PC-9 (cell line): ENCODE results near the gene LRRTM4. TPM values are rescaled to one million over a fixed set of nuclear protein-coding genes. Genes with fewer than 3 reads are reported as not detected.
"Not testable (repeated sequence)": the region's sequence is repeated elsewhere in the genome, so short reads cannot be mapped to it uniquely, and the experiment has no call there.

Experiments
- BruUV-seq: library from RNA; stranded (reverse); fragments of 400-500 nt; replicated peaks from 2 replicates; lab custom pipeline; 2021; lab: Mats Ljungman, UMichigan
- CTCF ChIA-PET: fragments of 300-600 bp; sonication (Branson Sonifier 250); formaldehyde crosslinking; loops from one replicate; lab custom pipeline; 2022; ENCODE audit warnings: antibody characterized with exemption; lab: Charles Lee
- POLR2A ChIA-PET: fragments of 300-600 bp; sonication (Branson Sonifier 250); formaldehyde crosslinking; loops from one replicate; lab custom pipeline; 2022; ENCODE audit warnings: antibody characterized with exemption; ENCODE audit not compliant: unreplicated experiment; lab: Charles Lee
- DNase-seq, 2 experiments: peaks; one replicate each; pipeline versions ENCODE4 v3.0.0 to v3.0.0-alpha.2; 2015 to 2022; ENCODE audit warnings: mixed read lengths in 1 of 2
- H2AFZ ChIP-seq: fragments of 200-600 bp; sonication (generic); 2 replicates; pipeline ENCODE4 v1.8.1; 2017; ENCODE audit warnings: antibody characterized with exemption
- H3F3A ChIP-seq: fragments of 200-600 bp; sonication (generic); 2 replicates; pipeline ENCODE4 v1.8.1; 2017; ENCODE audit warnings: antibody characterized with exemption, mild to moderate bottlenecking, low read depth; ENCODE audit not compliant: insufficient read depth
- H3K27ac ChIP-seq: fragments of 200-600 bp; sonication (generic); 2 replicates; pipeline ENCODE4 v1.6.1; 2016; ENCODE audit warnings: mixed run types
- H3K27me3 ChIP-seq: fragments of 200-600 bp; sonication (generic); 2 replicates; pipeline ENCODE4 v1.6.1; 2016; ENCODE audit warnings: low read depth, mixed run types; ENCODE audit not compliant: insufficient read depth
- H3K36me3 ChIP-seq: fragments of 200-600 bp; sonication (generic); 2 replicates; pipeline ENCODE4 v1.6.1; 2016; ENCODE audit warnings: low read depth, mixed run types
- H3K4me1 ChIP-seq: fragments of 200-600 bp; sonication (generic); replicated peaks from 2 replicates; pipeline ENCODE4 v1.6.1; 2016; ENCODE audit warnings: mixed run types; ENCODE audit not compliant: insufficient read depth
- H3K4me2 ChIP-seq: fragments of 200-600 bp; sonication (generic); 2 replicates; pipeline ENCODE4 v1.6.1; 2017; ENCODE audit warnings: mixed run types
- H3K4me3 ChIP-seq: fragments of 200-600 bp; sonication (generic); 2 replicates; pipeline ENCODE4 v1.6.1; 2016; ENCODE audit warnings: mixed run types
- H3K79me2 ChIP-seq: fragments of 200-600 bp; sonication (generic); 2 replicates; pipeline ENCODE4 v1.6.1; 2017; ENCODE audit warnings: low read depth, mixed run types
- H3K9me2 ChIP-seq: fragments of 200-600 bp; sonication (generic); 2 replicates; pipeline ENCODE4 v1.8.1; 2017; ENCODE audit warnings: mild to moderate bottlenecking; ENCODE audit not compliant: insufficient read depth
- H3K9me3 ChIP-seq: fragments of 200-600 bp; sonication (generic); 2 replicates; pipeline ENCODE4 v1.8.1; 2016; ENCODE audit warnings: low read depth; ENCODE audit not compliant: insufficient read depth
- H4K20me1 ChIP-seq: fragments of 200-600 bp; sonication (generic); 2 replicates; pipeline ENCODE4 v1.8.1; 2017; ENCODE audit not compliant: insufficient read depth
- EZH2 ChIP-seq: fragments of 200-600 bp; sonication (generic); IDR thresholded peaks from 2 replicates; pipeline ENCODE4 v1.8.0; 2017; ENCODE audit warnings: antibody characterized with exemption, low read depth
- intact Hi-C: fragments of 100-400 bp; cut with micrococcal nuclease; formaldehyde crosslinking; loops from one replicate; pipeline ENCODE4 v1.10.0; 2022; ENCODE audit not compliant: unreplicated experiment
- total RNA-seq: library from RNA; stranded (reverse); gene quantifications from 2 replicates; pipeline ENCODE4 v1.2.3, GENCODE V29; 2021
- TF ChIP-seq, protein P1 (sequence below): fragments of 200-600 bp; sonication (generic); conservative IDR thresholded peaks from 2 replicates; pipeline ENCODE4 v1.6.1; 2017; ENCODE audit warnings: mixed run types, antibody characterized with exemption, mild to moderate bottlenecking, moderate library complexity

The LRRTM4 gene
- total RNA-seq, 1 experiment from 2014 or later = 2.2 TPM

DNA sequence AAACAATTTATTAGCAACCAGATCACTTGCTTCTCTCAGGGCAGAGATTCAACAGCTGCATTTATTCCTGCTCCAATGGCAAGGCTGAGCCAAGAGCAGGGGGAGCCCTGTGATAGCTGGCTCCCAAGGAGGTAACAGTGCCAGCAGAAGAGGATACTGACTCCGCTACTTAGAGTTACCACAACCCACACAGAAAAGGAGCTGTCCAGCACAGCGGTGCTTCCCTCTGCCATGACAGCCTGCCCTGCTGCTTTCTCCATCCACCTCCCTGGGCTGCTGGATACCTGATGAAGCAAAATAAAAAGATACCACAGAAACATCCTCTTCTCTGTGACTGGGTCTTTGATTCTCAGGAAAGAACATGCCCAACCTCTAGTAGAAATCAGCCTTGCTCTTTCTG lies 467.2 kb downstream of the LRRTM4 start:
- no peak for DNase-seq
- H3K4me3 ChIP-seq = no peak overlapping the region
- H3K27me3 ChIP-seq = no peaks in the 10 kb centered on the region
- no peak overlapping the region for H2AFZ ChIP-seq
- BruUV-seq = no TSS peak
- no peak overlapping the region for H3K4me2 ChIP-seq
- H3K9me3 ChIP-seq = no peaks in the 10 kb centered on the region
- H3K36me3 ChIP-seq = no peaks in the 10 kb centered on the region
- no peaks in the 10 kb centered on the region for H3F3A ChIP-seq
- TF ChIP-seq, protein P1, sequence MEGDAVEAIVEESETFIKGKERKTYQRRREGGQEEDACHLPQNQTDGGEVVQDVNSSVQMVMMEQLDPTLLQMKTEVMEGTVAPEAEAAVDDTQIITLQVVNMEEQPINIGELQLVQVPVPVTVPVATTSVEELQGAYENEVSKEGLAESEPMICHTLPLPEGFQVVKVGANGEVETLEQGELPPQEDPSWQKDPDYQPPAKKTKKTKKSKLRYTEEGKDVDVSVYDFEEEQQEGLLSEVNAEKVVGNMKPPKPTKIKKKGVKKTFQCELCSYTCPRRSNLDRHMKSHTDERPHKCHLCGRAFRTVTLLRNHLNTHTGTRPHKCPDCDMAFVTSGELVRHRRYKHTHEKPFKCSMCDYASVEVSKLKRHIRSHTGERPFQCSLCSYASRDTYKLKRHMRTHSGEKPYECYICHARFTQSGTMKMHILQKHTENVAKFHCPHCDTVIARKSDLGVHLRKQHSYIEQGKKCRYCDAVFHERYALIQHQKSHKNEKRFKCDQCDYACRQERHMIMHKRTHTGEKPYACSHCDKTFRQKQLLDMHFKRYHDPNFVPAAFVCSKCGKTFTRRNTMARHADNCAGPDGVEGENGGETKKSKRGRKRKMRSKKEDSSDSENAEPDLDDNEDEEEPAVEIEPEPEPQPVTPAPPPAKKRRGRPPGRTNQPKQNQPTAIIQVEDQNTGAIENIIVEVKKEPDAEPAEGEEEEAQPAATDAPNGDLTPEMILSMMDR = no peak
- no peak for TF ChIP-seq EZH2
- no peak overlapping the region for H3K27ac ChIP-seq
- ChIA-PET CTCF (no interaction called here), POLR2A (interaction anchor here (0.7 kb wide), 1 partner anchor 592 kb away, joined by 3 read pairs; no protein-coding TSS in a partner anchor)
- no peaks in the 10 kb centered on the region for H3K79me2 ChIP-seq
- no peaks in the 10 kb centered on the region for H3K4me1 ChIP-seq
- no peaks in the 10 kb centered on the region for H4K20me1 ChIP-seq
- intact Hi-C loops = no loop called here
- no peaks in the 10 kb centered on the region; the same call in 1 of the 2 replicates for H3K9me2 ChIP-seq

DNA sequence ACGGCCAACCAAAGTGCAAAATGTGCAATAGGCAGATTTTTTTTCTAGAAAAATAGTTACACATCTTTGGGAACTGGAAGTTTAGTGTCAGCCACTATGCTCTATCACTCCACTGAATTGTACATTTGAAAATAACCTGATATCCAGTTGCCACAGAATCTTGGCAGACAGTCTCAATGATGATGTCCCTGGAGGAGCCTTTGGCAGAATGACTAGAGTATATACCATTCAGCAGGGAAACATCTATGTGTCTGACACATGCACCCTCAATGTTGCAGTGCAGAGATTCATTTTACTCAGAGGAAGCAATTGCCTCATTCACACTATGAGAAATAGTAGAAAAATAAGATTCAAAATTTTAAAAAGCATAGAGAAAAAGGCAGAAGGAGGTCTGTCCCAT lies 475.8 kb downstream of the LRRTM4 start:
- H3K4me2 ChIP-seq = no peak overlapping the region
- no peaks in the 10 kb centered on the region for H3K4me1 ChIP-seq
- DNase-seq = no peak
- no TSS peak for BruUV-seq
- H3K27ac ChIP-seq = no peak overlapping the region
- no peaks in the 10 kb centered on the region for H3K36me3 ChIP-seq
- H3K9me2 ChIP-seq = no peaks in the 10 kb centered on the region
- no peak overlapping the region for H3K4me3 ChIP-seq
- H4K20me1 ChIP-seq = no peaks in the 10 kb centered on the region
- no peaks in the 10 kb centered on the region for H3K9me3 ChIP-seq
- CTCF ChIA-PET = no interaction called here
- TF ChIP-seq, protein P1 = no peak
- no peak for TF ChIP-seq EZH2
- H3K27me3 ChIP-seq = no peaks in the 10 kb centered on the region
- no peak overlapping the region for H2AFZ ChIP-seq
- intact Hi-C loops = no loop called here
- no peaks in the 10 kb centered on the region for H3F3A ChIP-seq
- POLR2A ChIA-PET = no interaction called here
- no peaks in the 10 kb centered on the region for H3K79me2 ChIP-seq

DNA sequence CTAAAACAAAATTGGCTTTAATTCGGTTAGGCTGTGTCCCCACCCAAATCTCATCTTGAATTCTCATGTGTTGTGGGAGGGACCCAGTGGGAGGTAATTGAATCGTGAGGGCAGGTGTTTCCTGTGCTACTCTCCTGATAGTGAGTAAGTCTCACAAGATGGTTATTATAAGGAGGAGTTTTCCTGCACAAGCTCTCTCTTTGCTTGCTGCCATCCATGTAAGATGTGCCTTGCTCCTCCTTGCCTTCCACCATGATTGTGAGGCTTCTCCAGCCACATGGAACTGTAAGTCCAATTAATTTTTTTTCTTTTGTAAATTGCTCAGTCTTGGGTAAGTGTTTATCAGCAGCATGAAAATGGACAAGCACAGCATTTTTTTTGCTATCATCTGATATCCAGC lies 476.7 kb downstream of the LRRTM4 start:
- H3K4me1 ChIP-seq, H3K36me3 ChIP-seq, POLR2A ChIA-PET, BruUV-seq, H3K79me2 ChIP-seq, H3F3A ChIP-seq, H3K27me3 ChIP-seq, H3K4me3 ChIP-seq, H4K20me1 ChIP-seq, DNase-seq, CTCF ChIA-PET, H3K9me2 ChIP-seq, intact Hi-C loops, H3K4me2 ChIP-seq, H3K27ac ChIP-seq, H3K9me3 ChIP-seq, H2AFZ ChIP-seq: not testable (repeated sequence)

DNA sequence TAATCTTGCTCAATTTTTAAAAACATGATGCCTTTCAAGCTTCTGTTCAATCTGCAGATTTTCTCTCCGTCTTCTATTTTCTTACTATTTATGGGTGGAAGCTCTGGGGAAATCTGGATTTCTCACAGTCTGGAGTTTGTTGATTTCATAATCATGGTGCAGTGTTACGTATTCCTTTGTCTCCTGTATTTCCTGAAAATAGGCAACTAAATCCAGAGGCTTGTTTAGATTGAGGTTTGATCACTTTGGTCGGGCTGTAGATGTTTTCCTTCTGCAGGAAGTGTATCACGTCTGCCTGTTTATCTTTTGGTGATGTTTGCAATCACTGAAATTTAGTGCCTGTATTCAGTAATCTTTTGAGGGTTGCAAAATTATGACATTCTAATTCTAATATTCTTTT lies 487.7 kb downstream of the LRRTM4 start:
- H3K27ac ChIP-seq = no peak overlapping the region
- no peaks in the 10 kb centered on the region for H3K27me3 ChIP-seq
- H3K36me3 ChIP-seq = no peaks in the 10 kb centered on the region
- no peak overlapping the region for H3K4me2 ChIP-seq
- TF ChIP-seq, protein P1 = no peak
- TF ChIP-seq EZH2 = no peak
- H3K4me3 ChIP-seq = no peak overlapping the region
- no peak overlapping the region; the same call in 1 of the 2 replicates for H2AFZ ChIP-seq
- CTCF ChIA-PET = no interaction called here
- H3K9me3 ChIP-seq = no peaks in the 10 kb centered on the region
- H4K20me1 ChIP-seq = no peaks in the 10 kb centered on the region
- intact Hi-C loops = no loop called here
- no peaks in the 10 kb centered on the region for H3K9me2 ChIP-seq
- POLR2A ChIA-PET = no interaction called here
- no peaks in the 10 kb centered on the region for H3K79me2 ChIP-seq
- DNase-seq = no peak
- BruUV-seq = no TSS peak
- no peaks in the 10 kb centered on the region for H3F3A ChIP-seq
- H3K4me1 ChIP-seq = no peaks in the 10 kb centered on the region

DNA sequence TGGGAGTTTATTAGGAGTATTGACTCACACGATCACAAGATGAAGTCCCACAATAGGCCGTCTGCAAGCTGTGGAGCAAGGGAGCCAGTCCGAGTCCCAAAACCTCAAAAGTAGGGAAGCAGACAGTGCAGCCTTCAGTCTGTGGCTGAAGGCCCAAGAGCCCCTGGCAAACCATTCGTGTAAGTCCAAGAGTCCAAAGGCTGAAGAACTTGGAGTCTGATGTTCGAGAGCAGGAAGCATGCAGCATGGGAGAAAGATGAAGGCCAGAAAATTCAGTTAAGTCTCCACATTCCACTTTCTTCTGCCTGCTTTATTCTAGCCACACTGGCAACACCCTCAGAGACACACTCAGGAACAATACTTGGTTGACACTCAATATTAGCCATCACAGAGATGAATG lies 492.9 kb downstream of the LRRTM4 start:
- H3K4me2 ChIP-seq, H4K20me1 ChIP-seq, H3K79me2 ChIP-seq, H3K9me3 ChIP-seq, H3K9me2 ChIP-seq, POLR2A ChIA-PET, H3K4me3 ChIP-seq, H3K27me3 ChIP-seq, BruUV-seq, H3K27ac ChIP-seq, H3F3A ChIP-seq, CTCF ChIA-PET, H2AFZ ChIP-seq, intact Hi-C loops, DNase-seq, H3K36me3 ChIP-seq, H3K4me1 ChIP-seq: not testable (repeated sequence)
